Transverse colon (tissue), 4 donors: ENCODE measurements around the gene AURKAIP1. TPM values are rescaled to one million over a fixed set of nuclear protein-coding genes. Genes with fewer than 3 reads are reported as not detected.

Source experiments
- DNase-seq: peaks from one replicate; pipeline ENCODE4 v3.0.0-alpha.2; 2019
- H3K27ac ChIP-seq, 4 donors: fragments of 200-600 bp; sonication (generic); 2 replicates each; pipeline ENCODE4 v1.5.1; 2016 to 2018; ENCODE audit warnings: inconsistent platforms in 4 of 4
- H3K27me3 ChIP-seq: fragments of 200-600 bp; sonication (generic); 2 replicates; pipeline ENCODE4 v1.5.1; 2017; ENCODE audit warnings: inconsistent platforms
- H3K36me3 ChIP-seq, 4 donors: fragments of 200-600 bp; sonication (generic); 2 replicates each; pipeline ENCODE4 v1.5.1; 2017 to 2019; ENCODE audit warnings: inconsistent platforms in 4 of 4
- H3K4me1 ChIP-seq, 4 donors: fragments of 200-600 bp; sonication (generic); 2 replicates each; pipeline ENCODE4 v1.5.1; 2017 to 2020; ENCODE audit warnings: inconsistent platforms in 4 of 4
- H3K4me3 ChIP-seq, 4 donors: fragments of 200-600 bp; sonication (generic); 1 replicate in 1 of 4; 2 replicates in 3 of 4; pipeline versions ENCODE4 v1.5.1 to v1.6.1; 2017 to 2019; ENCODE audit warnings: inconsistent platforms in 4 of 4
- H3K9me3 ChIP-seq, 2 donors: fragments of 200-600 bp; sonication (generic); 2 replicates each; pipeline ENCODE4 v1.5.1; 2017 to 2019; ENCODE audit warnings: inconsistent platforms in 2 of 2
- CTCF ChIP-seq, 5 experiments: fragments of 200-600 bp in 3 of 5; fragments of 450-650 bp in 2 of 5; sonication (generic) in 3 of 5; IDR thresholded peaks; 1 replicate in 2 of 5; 2 replicates in 3 of 5; pipeline ENCODE4 v1.5.1; 2016 to 2017; ENCODE audit warnings: antibody characterized with exemption in 5 of 5, inconsistent platforms in 3 of 5, mild to moderate bottlenecking in 2 of 5, moderate library complexity in 1 of 5
- EP300 ChIP-seq: sonication (generic); formaldehyde crosslinking; IDR thresholded peaks from one replicate; pipeline ENCODE4 v1.6.1; 2017; ENCODE audit warnings: antibody characterized with exemption, low read depth
- POLR2A ChIP-seq: fragments of 450-650 bp; IDR thresholded peaks from one replicate; pipeline ENCODE4 v1.6.1; 2016; ENCODE audit warnings: antibody characterized with exemption, mild to moderate bottlenecking, moderate library complexity
- POLR2AphosphoS5 ChIP-seq, 3 donors: sonication (generic); formaldehyde crosslinking; IDR thresholded peaks; one replicate each; pipeline ENCODE4 v1.6.1; 2016; ENCODE audit warnings: antibody characterized with exemption in 3 of 3
- WGBS, 2 donors: methylation state at CpG; one replicate each; pipeline ENCODE4 v1.1.5; 2018; ENCODE audit warnings: low coverage in 1 of 2; 5-methylcytosine and 5-hydroxymethylcytosine counted together
- in situ Hi-C, 4 donors: fragments of 200-750 bp; cut with MboI; loops; one replicate each; pipeline versions ENCODE4 v1.15.0 to v1.15.1; 2017; ENCODE audit warnings: low sequenced_read_pairs in 3 of 4, low pct_ligation_motif_present in 1 of 4, low pct_unique_long_range_greater_than_20kb in 1 of 4
- intact Hi-C: fragments of 100-400 bp; cut with DNase I; formaldehyde crosslinking; loops from one replicate; pipeline ENCODE4 v1.15.1; 2023; ENCODE audit warnings: low total_unique reads
- total RNA-seq, 4 donors: library from RNA; depleted of rRNA; stranded (reverse); fragments of >200 nt; gene quantifications; one replicate each; pipeline ENCODE4 v1.1.0, GENCODE V29; 2016

AURKAIP1 gene
- total RNA-seq, 4 donors from 2014 or later = 110 to 197 (median 167) TPM

- H3K27ac ChIP-seq = no peak overlapping the region
- WGBS, 2 donors = 86% methylated on average over 16 of the region's 16 CpGs; no CpG with 5 or more reads in 1 of the 2 donors
- in situ Hi-C loops = no loop called here
- intact Hi-C loops = no loop called here
- H3K9me3 ChIP-seq = no peaks in the 10 kb centered on the region
- H3K4me3 ChIP-seq = no peak overlapping the region
- peaks cover 0 to 3% (median 0%) of the 10 kb centered on the region in 4 donors for H3K36me3 ChIP-seq
- DNase-seq = no peak
- peaks cover 3 to 18% (median 13%) of the 10 kb centered on the region in 4 donors for H3K4me1 ChIP-seq
- peaks cover 12% of the 10 kb centered on the region for H3K27me3 ChIP-seq
- TF ChIP-seq EP300 (no peak), POLR2AphosphoS5 (IDR thresholded peaks at IDR 0.05) (no peak), CTCF (IDR thresholded peaks at IDR 0.05) (no peak), POLR2A (no peak)
Observed at GRCh38 chr1:1335283-1335682, 39.7 kb downstream of the AURKAIP1 start.

GRCh38 chr1:1334835-1335234 is 40.2 kb downstream of the AURKAIP1 start:
- Histone ChIP-seq H3K27ac (no peak overlapping the region), H3K27me3 (peaks cover 12% of the 10 kb centered on the region), H3K36me3 (peaks cover 0 to 3% (median 0%) of the 10 kb centered on the region in 4 donors), H3K4me3 (no peak overlapping the region), H3K9me3 (no peaks in the 10 kb centered on the region), H3K4me1 (peaks cover 3 to 18% (median 13%) of the 10 kb centered on the region in 4 donors)
- 85% methylated on average over 11 of the region's 11 CpGs; no CpG with 5 or more reads in 1 of the 2 donors for WGBS, 2 donors
- no peak for TF ChIP-seq POLR2A
- TF ChIP-seq POLR2AphosphoS5 (IDR thresholded peaks at IDR 0.05) = no peak
- TF ChIP-seq EP300 = no peak
- TF ChIP-seq CTCF (IDR thresholded peaks at IDR 0.05) = no peak
- intact Hi-C loops (no loop called here), in situ Hi-C loops (no loop called here)
- DNase-seq = no peak

DNA sequence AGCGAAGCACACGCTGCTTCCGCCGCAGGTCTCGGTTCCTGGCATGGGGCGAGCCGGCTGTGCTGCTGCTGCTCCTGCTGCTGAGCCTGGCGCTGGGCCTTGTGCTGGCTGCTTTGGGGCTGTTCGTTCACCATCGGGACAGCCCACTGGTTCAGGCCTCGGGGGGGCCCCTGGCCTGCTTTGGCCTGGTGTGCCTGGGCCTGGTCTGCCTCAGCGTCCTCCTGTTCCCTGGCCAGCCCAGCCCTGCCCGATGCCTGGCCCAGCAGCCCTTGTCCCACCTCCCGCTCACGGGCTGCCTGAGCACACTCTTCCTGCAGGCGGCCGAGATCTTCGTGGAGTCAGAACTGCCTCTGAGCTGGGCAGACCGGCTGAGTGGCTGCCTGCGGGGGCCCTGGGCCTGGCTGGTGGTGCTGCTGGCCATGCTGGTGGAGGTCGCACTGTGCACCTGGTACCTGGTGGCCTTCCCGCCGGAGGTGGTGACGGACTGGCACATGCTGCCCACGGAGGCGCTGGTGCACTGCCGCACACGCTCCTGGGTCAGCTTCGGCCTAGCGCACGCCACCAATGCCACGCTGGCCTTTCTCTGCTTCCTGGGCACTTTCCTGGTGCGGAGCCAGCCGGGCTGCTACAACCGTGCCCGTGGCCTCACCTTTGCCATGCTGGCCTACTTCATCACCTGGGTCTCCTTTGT is 41.3 kb downstream of the AURKAIP1 start:
- peaks cover 3 to 18% (median 13%) of the 10 kb centered on the region in 4 donors for H3K4me1 ChIP-seq
- TF ChIP-seq POLR2AphosphoS5 (IDR thresholded peaks at IDR 0.05) (no peak), CTCF (IDR thresholded peaks at IDR 0.05) (no peak), POLR2A (no peak), EP300 (no peak)
- in situ Hi-C loops (no loop called here), intact Hi-C loops (no loop called here)
- peaks cover 12% of the 10 kb centered on the region for H3K27me3 ChIP-seq
- H3K4me3 ChIP-seq = no peak overlapping the region
- no peak overlapping the region for H3K27ac ChIP-seq
- H3K9me3 ChIP-seq = no peaks in the 10 kb centered on the region
- 70% methylated on average over 30 of the region's 36 CpGs; no CpG with 5 or more reads in 1 of the 2 donors for whole genome bisulfite sequencing, 2 donors
- no peak for DNase-seq
- no peaks in the 10 kb centered on the region for H3K36me3 ChIP-seq

DNA sequence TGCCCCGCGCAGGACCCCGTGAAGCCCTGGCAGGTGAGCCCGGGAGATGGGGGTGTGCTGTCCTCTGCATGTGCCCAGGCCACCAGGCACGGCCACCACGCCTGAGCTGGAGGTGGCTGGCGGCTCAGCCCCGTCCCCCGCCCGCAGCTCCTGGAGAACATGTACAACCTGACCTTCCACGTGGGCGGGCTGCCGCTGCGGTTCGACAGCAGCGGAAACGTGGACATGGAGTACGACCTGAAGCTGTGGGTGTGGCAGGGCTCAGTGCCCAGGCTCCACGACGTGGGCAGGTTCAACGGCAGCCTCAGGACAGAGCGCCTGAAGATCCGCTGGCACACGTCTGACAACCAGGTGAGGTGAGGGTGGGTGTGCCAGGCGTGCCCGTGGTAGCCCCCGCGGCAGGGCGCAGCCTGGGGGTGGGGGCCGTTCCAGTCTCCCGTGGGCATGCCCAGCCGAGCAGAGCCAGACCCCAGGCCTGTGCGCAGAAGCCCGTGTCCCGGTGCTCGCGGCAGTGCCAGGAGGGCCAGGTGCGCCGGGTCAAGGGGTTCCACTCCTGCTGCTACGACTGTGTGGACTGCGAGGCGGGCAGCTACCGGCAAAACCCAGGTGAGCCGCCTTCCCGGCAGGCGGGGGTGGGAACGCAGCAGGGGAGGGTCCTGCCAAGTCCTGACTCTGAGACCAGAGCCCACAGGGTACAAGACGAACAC is 42.1 kb downstream of the AURKAIP1 start:
- Histone ChIP-seq H3K27me3 (peaks cover 12% of the 10 kb centered on the region), H3K9me3 (no peaks in the 10 kb centered on the region), H3K27ac (no peak overlapping the region), H3K4me1 (peaks cover 3 to 18% (median 13%) of the 10 kb centered on the region in 4 donors), H3K36me3 (peaks cover 0 to under 1% (median 0%) of the 10 kb centered on the region in 4 donors), H3K4me3 (no peak overlapping the region)
- WGBS, 2 donors = 41% methylated on average over 44 of the region's 48 CpGs; no CpG with 5 or more reads in 1 of the 2 donors
- in situ Hi-C loops = no loop called here
- intact Hi-C loops = no loop called here
- DNase-seq = peak; percentile 70
- TF ChIP-seq EP300 = no peak
- TF ChIP-seq POLR2AphosphoS5 (IDR thresholded peaks at IDR 0.05) = peak in 2 of 3 donors; percentile 6 to 24
